Colonic mucosa (tissue), 4 donors: ENCODE data around the gene NOP14. TPM values are rescaled to one million over a fixed set of nuclear protein-coding genes. Genes with fewer than 3 reads are reported as not detected.

ENCODE experiments used
- DNase-seq: peaks from one replicate; pipeline ENCODE4 v3.0.0-alpha.2; 2020
- H3K27ac ChIP-seq: fragments of 200-600 bp; one replicate; pipeline ENCODE4 v1.8.0; 2021
- H3K27me3 ChIP-seq: fragments of 200-600 bp; one replicate; pipeline ENCODE4 v1.8.0; 2021
- H3K36me3 ChIP-seq: fragments of 200-600 bp; one replicate; pipeline ENCODE4 v1.8.0; 2021
- H3K4me1 ChIP-seq: fragments of 200-600 bp; one replicate; pipeline ENCODE4 v1.8.0; 2021; ENCODE audit warnings: mild to moderate bottlenecking
- H3K4me3 ChIP-seq: fragments of 200-600 bp; one replicate; pipeline ENCODE4 v1.8.0; 2021
- H3K9ac ChIP-seq, 2 donors: one replicate each; pipeline ENCODE4 v1.7.0; 2013; ENCODE audit warnings: control low read depth in 2 of 2, low read depth in 2 of 2, low read length in 2 of 2
- H3K9me3 ChIP-seq: fragments of 200-600 bp; one replicate; pipeline ENCODE4 v1.8.0; 2021
- CTCF ChIP-seq: fragments of 200-600 bp; IDR thresholded peaks from one replicate; pipeline ENCODE4 v1.8.0; 2022; ENCODE audit warnings: antibody characterized with exemption, mild to moderate bottlenecking
- intact Hi-C: fragments of 100-400 bp; cut with DNase I; formaldehyde crosslinking; loops from one replicate; pipeline ENCODE4 v1.14.1; 2022
- total RNA-seq, 2 donors: library from RNA; stranded (reverse); fragmentation: NEBNext Ultra II Directional in 1 of 2; extraction: Animal tissue kit (Norgen Biotek cat#: 25700) in 1 of 2; gene quantifications; one replicate each; pipeline ENCODE4 v1.2.1, GENCODE V29; 2021
- donor health status: healthy.
- donor health status: DM: no; HTN: no; CAD: no.
- donor health status: DM: no; HTN: no; CAD: no.

Gene NOP14
- total RNA-seq, 2 donors from 2014 or later: 16.5 to 40.4 TPM

GRCh38 chr4:2965262-2965661, 2.1 kb upstream of the NOP14 start:
- Histone ChIP-seq H3K9ac (no peak overlapping the region), H3K9me3 (no peaks in the 10 kb centered on the region), H3K4me1 (peaks cover 7% of the 10 kb centered on the region), H3K4me3 (no peak overlapping the region), H3K27me3 (no peaks in the 10 kb centered on the region), H3K27ac (no peak overlapping the region), H3K36me3 (no peaks in the 10 kb centered on the region)
- DNase-seq: no peak
- no peak for TF ChIP-seq CTCF
- intact Hi-C loops: no loop called here

- Histone ChIP-seq H3K27me3 (no peaks in the 10 kb centered on the region), H3K36me3 (no peaks in the 10 kb centered on the region), H3K9me3 (no peaks in the 10 kb centered on the region), H3K9ac (no peak overlapping the region), H3K27ac (no peak overlapping the region), H3K4me3 (peak overlapping the region; percentile 91), H3K4me1 (peaks cover 7% of the 10 kb centered on the region)
- TF ChIP-seq CTCF: no peak
- intact Hi-C loops: no loop called here
- no peak for DNase-seq
Measured at GRCh38 chr4:2964706-2965258, 1.6 kb upstream of the NOP14 start.

GRCh38 chr4:2963966-2964471, 813 bp upstream of the NOP14 start:
- Histone ChIP-seq H3K9me3 (no peaks in the 10 kb centered on the region), H3K4me3 (peak overlapping the region; percentile 91), H3K9ac (peak overlapping the region; percentile 22 to 62), H3K27ac (peak overlapping the region; percentile 8), H3K4me1 (peaks cover 7% of the 10 kb centered on the region), H3K36me3 (no peaks in the 10 kb centered on the region), H3K27me3 (no peaks in the 10 kb centered on the region)
- intact Hi-C loops: no loop called here
- peak; percentile 46 for DNase-seq
- no peak for TF ChIP-seq CTCF

- Histone ChIP-seq H3K27me3 (no peaks in the 10 kb centered on the region), H3K36me3 (no peaks in the 10 kb centered on the region), H3K9me3 (no peaks in the 10 kb centered on the region), H3K4me3 (peak overlapping the region; percentile 91), H3K27ac (peak overlapping the region; percentile 75), H3K9ac (peak overlapping the region; percentile 81 to 91), H3K4me1 (peaks cover 7% of the 10 kb centered on the region)
- TF ChIP-seq CTCF: no peak
- DNase-seq: peak; percentile 60
- intact Hi-C loops: no loop called here
Measured at GRCh38 chr4:2962614-2963174, 512 bp downstream of the NOP14 start.

GRCh38 chr4:2961811-2962441, 1.3 kb downstream of the NOP14 start:
- no peak for TF ChIP-seq CTCF
- Histone ChIP-seq H3K36me3 (no peaks in the 10 kb centered on the region), H3K4me3 (peak overlapping the region; percentile 91), H3K27ac (no peak overlapping the region), H3K9me3 (no peaks in the 10 kb centered on the region), H3K9ac (peak overlapping the region in 1 of 2 donors; percentile 81), H3K27me3 (no peaks in the 10 kb centered on the region), H3K4me1 (peaks cover 7% of the 10 kb centered on the region)
- intact Hi-C loops: no loop called here
- peak; percentile 24 for DNase-seq
